HG02642 (cell line): Measurements from ENCODE around the gene FMO2.

Experiments
- ATAC-seq: cut with Tn5 transposase; IDR thresholded peaks from one replicate; pipeline ENCODE4 v1.9.1; 2021; ENCODE audit warnings: mild to moderate bottlenecking; ENCODE audit not compliant: unreplicated experiment, poor library complexity

FMO2 gene

GRCh38 chr1:171172471-171172870, 12.6 kb upstream of the FMO2 start:
- ATAC-seq, result no peak

GRCh38 chr1:171173069-171173468, 12.0 kb upstream of the FMO2 start:
- no peak for ATAC-seq

GRCh38 chr1:171174560-171175294, 10.4 kb upstream of the FMO2 start:
- no peak for ATAC-seq

GRCh38 chr1:171177261-171177660, 7.8 kb upstream of the FMO2 start:
- ATAC-seq, result no peak

GRCh38 chr1:171179318-171180227, 5.5 kb upstream of the FMO2 start:
- ATAC-seq, result no peak

GRCh38 chr1:171180670-171181069, 4.4 kb upstream of the FMO2 start:
- no peak for ATAC-seq

- no peak for ATAC-seq
These were observed 3.5 kb downstream of the FMO2 start for GRCh38 chr1:171188388-171189266.

GRCh38 chr1:171191992-171192391, 6.9 kb downstream of the FMO2 start:
- no peak for ATAC-seq

GRCh38 chr1:171195767-171196166, 10.7 kb downstream of the FMO2 start:
- no peak for ATAC-seq

GRCh38 chr1:171196351-171196750, 11.3 kb downstream of the FMO2 start:
- ATAC-seq, result no peak

- no peak for ATAC-seq
These were observed 13.0 kb downstream of the FMO2 start for GRCh38 chr1:171198081-171198480.

- ATAC-seq, result no peak
These were observed 19.2 kb downstream of the FMO2 start for GRCh38 chr1:171204296-171204695.

GRCh38 chr1:171206204-171206977, 21.3 kb downstream of the FMO2 start:
- ATAC-seq, result no peak

GRCh38 chr1:171206978-171207355, 21.9 kb downstream of the FMO2 start:
- no peak for ATAC-seq

GRCh38 chr1:171207377-171207776, 22.3 kb downstream of the FMO2 start:
- ATAC-seq, result no peak

- ATAC-seq, result no peak
These were observed 25.3 kb downstream of the FMO2 start for GRCh38 chr1:171210355-171210754.

- ATAC-seq, result no peak
These were observed 27.7 kb downstream of the FMO2 start for GRCh38 chr1:171212607-171213351.

GRCh38 chr1:171213559-171214454, 28.7 kb downstream of the FMO2 start:
- no peak for ATAC-seq
